GM18526 (cell line): ENCODE measurements around the gene CDH4.

Experiments
- POLR2A ChIP-seq: IDR thresholded peaks from 3 replicates; pipeline ENCODE4 v1.6.1; 2011; ENCODE audit not compliant: insufficient read length; ENCODE audit errors: extremely low read depth

The CDH4 gene

GRCh38 chr20:61888101-61888865, 636.2 kb downstream of the CDH4 start:
- no peak for TF ChIP-seq POLR2A

- no peak for TF ChIP-seq POLR2A
Measured at GRCh38 chr20:61889659-61890058, 637.6 kb downstream of the CDH4 start.

- TF ChIP-seq POLR2A, result no peak
Measured at GRCh38 chr20:61890210-61890609, 638.1 kb downstream of the CDH4 start.

- no peak for TF ChIP-seq POLR2A
Measured at GRCh38 chr20:61891476-61891875, 639.4 kb downstream of the CDH4 start.

GRCh38 chr20:61891916-61892649, 640.0 kb downstream of the CDH4 start:
- TF ChIP-seq POLR2A, result no peak

GRCh38 chr20:61895016-61895415, 643.0 kb downstream of the CDH4 start:
- TF ChIP-seq POLR2A, result no peak

GRCh38 chr20:61895686-61896057, 643.6 kb downstream of the CDH4 start:
- TF ChIP-seq POLR2A, result no peak

GRCh38 chr20:61896058-61896961, 644.2 kb downstream of the CDH4 start:
- no peak for TF ChIP-seq POLR2A

- TF ChIP-seq POLR2A, result no peak
Measured at GRCh38 chr20:61897401-61898295, 645.6 kb downstream of the CDH4 start.

GRCh38 chr20:61898405-61898804, 646.3 kb downstream of the CDH4 start:
- no peak for TF ChIP-seq POLR2A

- TF ChIP-seq POLR2A, result no peak
Measured at GRCh38 chr20:61900011-61900944, 648.2 kb downstream of the CDH4 start.

- TF ChIP-seq POLR2A, result no peak
Measured at GRCh38 chr20:61900945-61901293, 648.9 kb downstream of the CDH4 start.

GRCh38 chr20:61901392-61902220, 649.5 kb downstream of the CDH4 start:
- no peak for TF ChIP-seq POLR2A
